ENCODE data around the gene ARHGEF10L. TPM values are rescaled to one million over a fixed set of nuclear protein-coding genes. Genes with fewer than 3 reads are reported as not detected.
"Not testable (repeated sequence)": the region's sequence is repeated elsewhere in the genome, so short reads cannot be mapped to it uniquely, and the experiment has no call there.

Gene ARHGEF10L, protein sequence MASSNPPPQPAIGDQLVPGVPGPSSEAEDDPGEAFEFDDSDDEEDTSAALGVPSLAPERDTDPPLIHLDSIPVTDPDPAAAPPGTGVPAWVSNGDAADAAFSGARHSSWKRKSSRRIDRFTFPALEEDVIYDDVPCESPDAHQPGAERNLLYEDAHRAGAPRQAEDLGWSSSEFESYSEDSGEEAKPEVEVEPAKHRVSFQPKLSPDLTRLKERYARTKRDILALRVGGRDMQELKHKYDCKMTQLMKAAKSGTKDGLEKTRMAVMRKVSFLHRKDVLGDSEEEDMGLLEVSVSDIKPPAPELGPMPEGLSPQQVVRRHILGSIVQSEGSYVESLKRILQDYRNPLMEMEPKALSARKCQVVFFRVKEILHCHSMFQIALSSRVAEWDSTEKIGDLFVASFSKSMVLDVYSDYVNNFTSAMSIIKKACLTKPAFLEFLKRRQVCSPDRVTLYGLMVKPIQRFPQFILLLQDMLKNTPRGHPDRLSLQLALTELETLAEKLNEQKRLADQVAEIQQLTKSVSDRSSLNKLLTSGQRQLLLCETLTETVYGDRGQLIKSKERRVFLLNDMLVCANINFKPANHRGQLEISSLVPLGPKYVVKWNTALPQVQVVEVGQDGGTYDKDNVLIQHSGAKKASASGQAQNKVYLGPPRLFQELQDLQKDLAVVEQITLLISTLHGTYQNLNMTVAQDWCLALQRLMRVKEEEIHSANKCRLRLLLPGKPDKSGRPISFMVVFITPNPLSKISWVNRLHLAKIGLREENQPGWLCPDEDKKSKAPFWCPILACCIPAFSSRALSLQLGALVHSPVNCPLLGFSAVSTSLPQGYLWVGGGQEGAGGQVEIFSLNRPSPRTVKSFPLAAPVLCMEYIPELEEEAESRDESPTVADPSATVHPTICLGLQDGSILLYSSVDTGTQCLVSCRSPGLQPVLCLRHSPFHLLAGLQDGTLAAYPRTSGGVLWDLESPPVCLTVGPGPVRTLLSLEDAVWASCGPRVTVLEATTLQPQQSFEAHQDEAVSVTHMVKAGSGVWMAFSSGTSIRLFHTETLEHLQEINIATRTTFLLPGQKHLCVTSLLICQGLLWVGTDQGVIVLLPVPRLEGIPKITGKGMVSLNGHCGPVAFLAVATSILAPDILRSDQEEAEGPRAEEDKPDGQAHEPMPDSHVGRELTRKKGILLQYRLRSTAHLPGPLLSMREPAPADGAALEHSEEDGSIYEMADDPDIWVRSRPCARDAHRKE (N-terminal part only)
- 13.5 TPM for polyA plus RNA-seq (2013, experiment 1 of 2)
- polyA plus RNA-seq (2013, experiment 2 of 2): 13.4 TPM

GRCh38 chr1:17539477-17540254 is at the start of gene ARHGEF10L:
Gene ARHGEF10L (plus strand): TSS chr1:17539698. CDS start chr1:17580596, 40,898 bp downstream.
- H3K4me3 ChIP-seq (ENCODE audit: low read length): peak within 1 kb of the TSS; percentile 77
- H3K36me3 ChIP-seq (ENCODE audit: insufficient read depth, low read length): no peaks in the 10 kb centered on the region
- no peaks in the 10 kb centered on the region for H3K9me3 ChIP-seq (ENCODE audit: insufficient read depth, low read depth, low read length)
- H3K27me3 ChIP-seq (ENCODE audit: insufficient read depth, low read length): no peaks in the 10 kb centered on the region
- WGBS: under 1% methylated on average over 106 of the region's 108 CpGs
- H3K27ac ChIP-seq (ENCODE audit: low read depth, low read length): peak within 1 kb of the TSS; percentile 69
- H3K4me1 ChIP-seq (ENCODE audit: insufficient read depth, low read length): peaks cover 21% of the 10 kb centered on the region
- peak within 1 kb of the TSS; percentile 79 for H3K9ac ChIP-seq (ENCODE audit: low read depth, low read length)

DNA sequence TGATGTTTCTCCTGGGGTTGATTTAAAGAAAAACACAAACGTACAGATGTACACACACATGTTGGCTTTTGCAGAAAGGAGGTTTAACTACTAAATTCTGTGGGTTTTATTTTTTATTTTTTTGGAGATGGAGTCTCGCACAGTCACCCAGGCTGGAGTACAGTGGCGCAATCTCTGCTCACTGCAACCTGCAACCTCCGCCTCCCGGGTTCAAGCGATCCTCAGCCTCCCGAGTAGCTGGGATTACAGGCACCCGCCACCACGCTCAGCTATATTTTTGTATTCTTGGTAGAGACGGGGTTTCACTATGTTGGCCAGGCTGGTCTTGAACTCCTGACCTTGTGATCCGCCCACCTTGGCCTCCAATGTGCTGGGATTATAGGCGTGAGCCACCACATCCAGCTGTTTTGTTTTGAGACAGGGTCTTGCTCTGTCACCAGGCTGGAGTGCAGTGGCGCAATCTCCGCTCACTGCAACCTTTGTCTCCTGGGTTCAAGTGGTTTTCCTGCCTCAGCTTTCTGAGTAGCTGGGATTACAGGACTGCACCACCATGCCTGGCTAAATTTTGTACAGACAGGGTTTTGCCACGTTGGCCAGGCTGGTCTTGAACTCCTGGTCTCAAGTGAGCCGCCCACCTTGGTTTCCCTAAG is 49.6 kb upstream of the ARHGEF10L start:
- not testable (repeated sequence) for H3K36me3 ChIP-seq (ENCODE audit: insufficient read depth, low read length); H3K9me3 ChIP-seq (ENCODE audit: insufficient read depth, low read depth, low read length); H3K4me1 ChIP-seq (ENCODE audit: insufficient read depth, low read length); H3K4me3 ChIP-seq (ENCODE audit: low read length); H3K27me3 ChIP-seq (ENCODE audit: insufficient read depth, low read length); H3K9ac ChIP-seq (ENCODE audit: low read depth, low read length); H3K27ac ChIP-seq (ENCODE audit: low read depth, low read length)
- WGBS: 95% methylated on average over 16 of the region's 16 CpGs

- H3K27me3 ChIP-seq (ENCODE audit: insufficient read depth, low read length); H3K4me1 ChIP-seq (ENCODE audit: insufficient read depth, low read length); H3K27ac ChIP-seq (ENCODE audit: low read depth, low read length); H3K9ac ChIP-seq (ENCODE audit: low read depth, low read length); H3K9me3 ChIP-seq (ENCODE audit: insufficient read depth, low read depth, low read length); H3K4me3 ChIP-seq (ENCODE audit: low read length); H3K36me3 ChIP-seq (ENCODE audit: insufficient read depth, low read length): not testable (repeated sequence)
- 89% methylated on average over 6 of the region's 6 CpGs for WGBS
Observed at GRCh38 chr1:17490667-17491066, 48.8 kb upstream of the ARHGEF10L start.

- no peaks in the 10 kb centered on the region for H3K36me3 ChIP-seq (ENCODE audit: insufficient read depth, low read length)
- H3K4me3 ChIP-seq (ENCODE audit: low read length): no peak overlapping the region
- no peak overlapping the region for H3K9ac ChIP-seq (ENCODE audit: low read depth, low read length)
- no peaks in the 10 kb centered on the region for H3K4me1 ChIP-seq (ENCODE audit: insufficient read depth, low read length)
- peaks cover 2% of the 10 kb centered on the region; the same call in 1 of the 2 replicates for H3K9me3 ChIP-seq (ENCODE audit: insufficient read depth, low read depth, low read length)
- H3K27ac ChIP-seq (ENCODE audit: low read depth, low read length): peak overlapping the region; percentile 36; the same call in 1 of the 2 replicates
- WGBS: 21% methylated on average over 5 of the region's 5 CpGs
- no peaks in the 10 kb centered on the region for H3K27me3 ChIP-seq (ENCODE audit: insufficient read depth, low read length)
Observed at GRCh38 chr1:17494114-17494729, 45.3 kb upstream of the ARHGEF10L start.

DNA sequence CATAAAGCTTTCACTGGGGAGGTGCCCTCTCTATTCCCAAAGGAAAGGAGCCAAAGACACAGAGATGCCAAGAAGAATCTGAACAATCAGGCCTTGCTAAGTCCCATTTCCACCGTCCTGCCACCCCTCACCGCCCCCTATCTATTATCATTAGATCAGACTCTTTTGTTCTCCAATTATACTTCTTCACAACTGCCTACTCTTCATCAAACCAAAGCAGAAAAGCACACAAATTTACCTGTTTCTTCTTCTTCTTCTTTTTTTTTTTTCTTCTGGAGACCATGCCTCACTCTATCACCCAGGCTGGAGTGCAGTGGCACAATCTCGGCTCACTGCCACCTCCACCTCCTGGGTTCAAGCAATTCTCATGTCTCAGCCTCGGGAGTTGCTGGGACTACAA is 43.1 kb upstream of the ARHGEF10L start:
- no peak overlapping the region for H3K27ac ChIP-seq (ENCODE audit: low read depth, low read length)
- peaks cover 2% of the 10 kb centered on the region; the same call in 1 of the 2 replicates for H3K9me3 ChIP-seq (ENCODE audit: insufficient read depth, low read depth, low read length)
- WGBS: 84% methylated on average over 4 of the region's 4 CpGs
- H3K27me3 ChIP-seq (ENCODE audit: insufficient read depth, low read length): no peaks in the 10 kb centered on the region
- H3K4me3 ChIP-seq (ENCODE audit: low read length): no peak overlapping the region
- no peaks in the 10 kb centered on the region for H3K36me3 ChIP-seq (ENCODE audit: insufficient read depth, low read length)
- H3K9ac ChIP-seq (ENCODE audit: low read depth, low read length): no peak overlapping the region
- no peaks in the 10 kb centered on the region for H3K4me1 ChIP-seq (ENCODE audit: insufficient read depth, low read length)

- Histone ChIP-seq H3K4me1 (ENCODE audit: insufficient read depth, low read length) (no peaks in the 10 kb centered on the region; the same call in 1 of the 2 replicates), H3K27me3 (ENCODE audit: insufficient read depth, low read length) (no peaks in the 10 kb centered on the region), H3K9me3 (ENCODE audit: insufficient read depth, low read depth, low read length) (peaks cover 2% of the 10 kb centered on the region; the same call in 1 of the 2 replicates), H3K9ac (ENCODE audit: low read depth, low read length) (no peak overlapping the region), H3K4me3 (ENCODE audit: low read length) (no peak overlapping the region), H3K36me3 (ENCODE audit: insufficient read depth, low read length) (no peaks in the 10 kb centered on the region), H3K27ac (ENCODE audit: low read depth, low read length) (no peak overlapping the region)
- 86% methylated on average over 4 of the region's 4 CpGs for WGBS
Observed at GRCh38 chr1:17498214-17498613, 41.3 kb upstream of the ARHGEF10L start.

GRCh38 chr1:17502326-17502778 is 37.1 kb upstream of the ARHGEF10L start:
- no peak overlapping the region for H3K27ac ChIP-seq (ENCODE audit: low read depth, low read length)
- no peaks in the 10 kb centered on the region; the same call in 1 of the 2 replicates for H3K4me1 ChIP-seq (ENCODE audit: insufficient read depth, low read length)
- H3K4me3 ChIP-seq (ENCODE audit: low read length): no peak overlapping the region
- WGBS: 11% methylated on average over 12 of the region's 12 CpGs
- H3K9ac ChIP-seq (ENCODE audit: low read depth, low read length): no peak overlapping the region
- H3K36me3 ChIP-seq (ENCODE audit: insufficient read depth, low read length): no peaks in the 10 kb centered on the region
- H3K9me3 ChIP-seq (ENCODE audit: insufficient read depth, low read depth, low read length): peaks cover 2% of the 10 kb centered on the region; the same call in 1 of the 2 replicates
- H3K27me3 ChIP-seq (ENCODE audit: insufficient read depth, low read length): no peaks in the 10 kb centered on the region

DNA sequence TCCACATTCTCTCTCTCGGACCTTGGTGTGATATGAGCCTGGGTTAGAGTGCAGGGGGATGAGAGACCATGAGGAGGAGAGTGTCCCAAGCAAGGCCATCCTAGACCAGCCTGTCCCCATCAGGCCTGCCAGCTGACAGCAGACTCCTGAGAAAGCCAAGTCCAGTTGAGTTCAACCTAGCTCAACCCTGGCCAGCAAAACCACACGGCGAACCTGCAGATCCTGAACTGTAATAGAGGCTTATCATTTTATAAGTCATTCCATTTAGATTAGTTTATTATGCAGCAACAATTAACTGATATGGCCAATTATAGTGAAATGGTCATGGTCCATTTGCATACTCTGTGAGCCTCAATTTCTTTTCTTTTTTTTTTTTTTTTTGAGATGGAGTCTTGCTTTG is 36.4 kb upstream of the ARHGEF10L start:
- 92% methylated on average over 3 of the region's 3 CpGs for WGBS
- no peaks in the 10 kb centered on the region for H3K27me3 ChIP-seq (ENCODE audit: insufficient read depth, low read length)
- no peak overlapping the region for H3K9ac ChIP-seq (ENCODE audit: low read depth, low read length)

DNA sequence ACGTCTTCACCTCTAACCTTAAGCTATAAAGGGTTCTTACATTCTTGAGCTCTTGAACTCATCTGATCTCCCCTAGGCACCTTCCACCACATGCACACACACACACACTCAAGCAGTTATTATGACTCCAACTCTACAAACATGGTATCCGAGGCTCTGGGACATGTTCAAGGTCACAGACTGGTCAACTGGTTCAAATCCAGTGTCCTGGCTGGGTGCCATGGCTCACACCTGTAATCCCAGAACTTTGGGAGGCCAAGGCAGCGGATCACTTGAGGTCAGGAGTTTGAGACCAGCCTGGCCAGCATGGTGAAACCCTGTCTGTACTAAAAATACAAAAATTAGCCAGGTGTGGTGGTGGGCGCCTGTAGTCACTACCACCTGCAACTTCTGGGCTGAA is 32.3 kb upstream of the ARHGEF10L start:
- not testable (repeated sequence) for H3K9ac ChIP-seq (ENCODE audit: low read depth, low read length); H3K4me3 ChIP-seq (ENCODE audit: low read length); H3K36me3 ChIP-seq (ENCODE audit: insufficient read depth, low read length); H3K4me1 ChIP-seq (ENCODE audit: insufficient read depth, low read length); H3K27me3 ChIP-seq (ENCODE audit: insufficient read depth, low read length); H3K9me3 ChIP-seq (ENCODE audit: insufficient read depth, low read depth, low read length); H3K27ac ChIP-seq (ENCODE audit: low read depth, low read length)
- 93% methylated on average over 4 of the region's 4 CpGs for WGBS

More for the DNA sequence above, 36.4 kb upstream of the ARHGEF10L start:
- Histone ChIP-seq H3K4me3 (ENCODE audit: low read length) (no peak overlapping the region), H3K9me3 (ENCODE audit: insufficient read depth, low read depth, low read length) (peaks cover 2% of the 10 kb centered on the region; the same call in 1 of the 2 replicates), H3K27ac (ENCODE audit: low read depth, low read length) (no peak overlapping the region), H3K4me1 (ENCODE audit: insufficient read depth, low read length) (no peaks in the 10 kb centered on the region; the same call in 1 of the 2 replicates), H3K36me3 (ENCODE audit: insufficient read depth, low read length) (no peaks in the 10 kb centered on the region)

Measured in HUES64 (cell line).